OCI-LY3 (cell line): ENCODE results near the gene NKD2.

Experiments used
- CTCF ChIP-seq: fragments of 200-600, 300-600 bp; sonication (generic); IDR thresholded peaks from 2 replicates; pipeline ENCODE4 v1.5.1; 2014; ENCODE audit warnings: antibody characterized with exemption, low read length, low read depth
- EZH2phosphoT487 ChIP-seq: fragments of 200-600 bp; shearing (Covaris generic); IDR thresholded peaks from 2 replicates; pipeline ENCODE4 v1.6.1; 2018; ENCODE audit warnings: antibody characterized with exemption, mixed run types, low read depth

- TF ChIP-seq CTCF (no peak), EZH2phosphoT487 (no peak)
These were observed 6.9 kb downstream of the NKD2 start for GRCh38 chr5:1015507-1015906.
